HG03139 (cell line): Measurements from ENCODE around the gene SLC29A2.

Experiments used
- ATAC-seq: cut with Tn5 transposase; IDR thresholded peaks from one replicate; pipeline ENCODE4 v1.9.1; 2021; ENCODE audit not compliant: unreplicated experiment

Gene SLC29A2, protein sequence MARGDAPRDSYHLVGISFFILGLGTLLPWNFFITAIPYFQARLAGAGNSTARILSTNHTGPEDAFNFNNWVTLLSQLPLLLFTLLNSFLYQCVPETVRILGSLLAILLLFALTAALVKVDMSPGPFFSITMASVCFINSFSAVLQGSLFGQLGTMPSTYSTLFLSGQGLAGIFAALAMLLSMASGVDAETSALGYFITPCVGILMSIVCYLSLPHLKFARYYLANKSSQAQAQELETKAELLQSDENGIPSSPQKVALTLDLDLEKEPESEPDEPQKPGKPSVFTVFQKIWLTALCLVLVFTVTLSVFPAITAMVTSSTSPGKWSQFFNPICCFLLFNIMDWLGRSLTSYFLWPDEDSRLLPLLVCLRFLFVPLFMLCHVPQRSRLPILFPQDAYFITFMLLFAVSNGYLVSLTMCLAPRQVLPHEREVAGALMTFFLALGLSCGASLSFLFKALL

GRCh38 chr11:66371627-66372415 lies at the start of gene SLC29A2:
TSS of gene SLC29A2 (minus strand) at chr11:66371760. CDS start at chr11:66371591, 169 bp downstream.
- no peak for ATAC-seq

GRCh38 chr11:66420671-66421476 lies 49.3 kb upstream of the SLC29A2 start, which contains the start of gene NPAS4:
TSS of gene NPAS4 (plus strand) at chr11:66421035. CDS start at chr11:66421180, 145 bp downstream.
- no peak for ATAC-seq

- no peak for ATAC-seq
These were observed 48.3 kb upstream of the SLC29A2 start for GRCh38 chr11:66419825-66420224.

DNA sequence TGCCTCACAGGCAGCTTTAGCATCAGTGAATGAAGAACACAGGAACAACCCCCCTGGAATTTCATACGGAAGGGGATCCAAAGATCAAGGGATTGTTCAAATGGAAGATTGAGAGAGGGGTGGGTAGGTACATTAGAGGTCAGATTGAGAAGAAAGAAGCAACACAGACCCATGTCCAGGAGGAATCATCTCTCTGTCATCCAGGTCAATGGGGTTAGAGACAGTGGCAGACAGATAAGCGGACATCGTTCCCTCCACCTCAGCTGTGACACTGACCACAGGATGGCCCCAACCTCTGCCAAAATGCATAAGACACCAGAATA lies 47.4 kb upstream of the SLC29A2 start:
- no peak for ATAC-seq

GRCh38 chr11:66418168-66418985 lies 46.8 kb upstream of the SLC29A2 start:
- no peak for ATAC-seq

DNA sequence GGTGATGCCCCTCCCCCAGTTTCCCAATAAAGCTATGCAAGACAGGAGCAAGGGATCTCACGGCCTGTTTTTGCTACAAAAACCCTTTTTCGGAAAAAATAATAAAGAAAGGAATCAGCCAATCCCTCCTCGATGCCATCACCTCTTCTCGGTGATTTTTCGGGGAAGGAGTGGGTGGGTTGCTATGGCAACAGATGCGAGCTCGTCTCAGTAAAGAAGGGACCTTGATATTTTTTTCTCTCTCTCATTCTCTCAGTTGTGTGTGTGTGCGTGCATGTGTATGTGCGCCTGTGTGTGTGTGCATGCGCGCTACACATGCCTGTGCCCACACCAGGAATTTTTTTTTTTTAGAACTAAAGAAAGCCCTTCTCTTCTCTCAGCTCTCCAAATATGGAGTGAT lies 45.4 kb upstream of the SLC29A2 start:
- ATAC-seq = no peak

DNA sequence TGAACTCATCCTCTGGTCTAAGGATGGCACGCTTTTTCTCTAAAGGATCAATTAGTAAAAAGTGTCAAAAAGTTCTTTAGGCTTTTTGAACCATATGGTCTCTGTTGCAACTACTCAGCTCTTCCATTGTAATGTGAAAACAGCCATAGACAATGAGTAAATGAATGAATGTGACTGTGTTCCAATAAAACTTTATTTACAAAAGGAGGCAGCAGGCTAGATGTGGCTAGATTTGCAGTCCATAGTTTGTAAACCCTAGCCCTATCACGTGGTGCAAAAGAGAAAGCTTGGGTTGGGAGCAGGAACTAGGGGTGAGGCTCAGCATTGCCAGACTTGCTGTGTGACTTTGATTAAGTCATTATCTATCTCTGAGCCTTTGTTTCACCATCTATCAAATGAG lies 43.9 kb upstream of the SLC29A2 start:
- no peak for ATAC-seq

DNA sequence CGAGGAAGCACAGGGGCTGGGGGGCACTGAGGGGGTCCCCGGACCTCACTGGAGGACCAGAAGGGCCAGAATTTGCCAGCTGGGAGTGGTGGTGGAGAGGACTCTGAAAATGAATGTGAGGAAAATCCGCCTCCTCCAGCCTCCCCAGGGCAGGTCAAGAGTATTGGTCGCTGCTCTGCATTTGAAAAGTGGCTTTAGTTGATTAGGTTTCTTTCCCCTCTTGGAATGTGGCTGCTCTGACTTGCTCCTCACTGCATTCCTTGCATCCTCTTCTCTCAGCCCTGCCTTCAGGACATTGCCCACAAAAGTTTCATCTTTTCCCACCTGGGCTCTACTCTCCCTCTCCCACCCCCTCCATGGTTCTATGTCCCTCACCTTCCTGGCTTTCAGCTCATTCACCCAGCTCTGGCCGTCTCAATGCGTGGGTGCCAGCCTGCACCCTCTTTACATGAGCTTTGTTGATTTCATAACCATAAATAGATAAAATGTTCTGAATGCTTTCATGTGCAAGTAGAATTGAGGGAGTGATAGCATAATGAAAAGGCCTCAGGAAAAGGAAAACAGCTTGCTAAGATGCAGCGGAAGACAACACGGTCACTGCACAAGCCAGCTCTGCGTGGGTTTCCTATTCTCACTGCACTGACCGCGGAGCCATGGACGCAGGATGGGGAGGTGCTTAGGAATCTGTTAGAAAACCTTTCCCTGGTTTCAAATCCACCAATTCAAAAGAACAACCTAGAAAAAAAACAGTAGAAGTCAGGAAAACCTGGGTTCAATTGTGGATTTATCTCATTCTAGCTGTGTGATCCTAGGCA lies 42.8 kb upstream of the SLC29A2 start:
- ATAC-seq = no peak

- ATAC-seq = no peak
These were observed 41.6 kb upstream of the SLC29A2 start for GRCh38 chr11:66413167-66413566.

DNA sequence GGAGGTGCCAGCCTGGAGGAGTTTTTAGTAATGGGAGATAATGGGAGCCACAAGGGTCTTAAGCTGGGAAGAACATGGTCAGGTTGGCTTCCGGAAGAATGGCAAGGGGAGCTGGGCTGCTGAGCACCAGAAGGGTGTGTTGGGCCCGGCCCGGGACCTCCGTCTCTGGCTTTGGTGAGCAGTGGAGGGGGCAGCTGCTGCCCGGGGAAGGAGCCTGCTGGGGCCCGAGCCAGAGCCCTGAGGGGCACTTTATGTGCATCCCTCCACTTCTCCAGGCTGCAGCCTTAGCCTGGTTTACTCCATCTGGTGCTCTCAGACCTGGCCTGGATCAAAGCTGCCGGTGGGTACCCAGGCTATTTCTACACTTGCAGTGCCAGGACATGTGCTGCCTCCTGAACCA lies 40.5 kb upstream of the SLC29A2 start:
- ATAC-seq = no peak

GRCh38 chr11:66411323-66411722 lies 39.8 kb upstream of the SLC29A2 start:
- no peak for ATAC-seq

DNA sequence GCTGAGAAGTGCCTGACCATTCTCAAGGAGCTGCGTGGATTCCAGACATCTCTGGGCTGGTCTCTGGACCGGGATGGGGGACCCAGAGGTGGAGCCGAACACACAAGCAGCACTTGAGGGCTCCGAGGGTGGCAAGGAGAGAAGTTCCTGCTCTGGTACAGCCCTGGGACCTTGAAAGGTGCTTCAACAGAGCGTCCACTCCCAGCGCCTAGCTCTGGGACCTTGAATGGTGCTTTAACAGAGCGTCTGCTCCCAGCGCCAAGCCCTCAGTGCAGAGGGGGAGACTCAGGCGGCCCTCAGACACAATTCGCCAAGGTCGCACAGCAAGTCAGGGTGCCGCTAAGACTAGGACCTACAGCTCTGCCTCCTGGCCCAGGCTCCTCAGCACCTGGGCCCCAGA lies 38.6 kb upstream of the SLC29A2 start:
- no peak for ATAC-seq

DNA sequence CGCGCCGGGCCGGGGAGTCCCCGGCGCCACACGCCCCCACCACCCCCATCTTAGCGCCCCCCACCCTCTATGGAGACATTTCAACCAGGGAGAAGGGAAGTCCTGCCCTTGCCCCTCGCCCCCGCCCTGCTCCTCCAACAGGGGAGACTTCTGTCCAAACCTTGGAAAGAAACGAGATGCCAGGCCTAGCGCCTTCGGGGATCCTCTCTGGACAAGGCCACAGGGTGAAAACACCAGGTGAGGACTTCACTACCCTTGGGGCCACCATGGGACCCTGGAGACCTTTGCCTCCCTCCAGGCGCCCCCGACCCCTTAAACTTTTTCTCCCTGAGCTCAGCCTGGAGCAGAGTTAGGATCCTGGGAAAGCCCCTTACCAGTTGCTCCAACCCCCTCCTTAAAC lies 37.7 kb upstream of the SLC29A2 start:
- ATAC-seq = no peak

DNA sequence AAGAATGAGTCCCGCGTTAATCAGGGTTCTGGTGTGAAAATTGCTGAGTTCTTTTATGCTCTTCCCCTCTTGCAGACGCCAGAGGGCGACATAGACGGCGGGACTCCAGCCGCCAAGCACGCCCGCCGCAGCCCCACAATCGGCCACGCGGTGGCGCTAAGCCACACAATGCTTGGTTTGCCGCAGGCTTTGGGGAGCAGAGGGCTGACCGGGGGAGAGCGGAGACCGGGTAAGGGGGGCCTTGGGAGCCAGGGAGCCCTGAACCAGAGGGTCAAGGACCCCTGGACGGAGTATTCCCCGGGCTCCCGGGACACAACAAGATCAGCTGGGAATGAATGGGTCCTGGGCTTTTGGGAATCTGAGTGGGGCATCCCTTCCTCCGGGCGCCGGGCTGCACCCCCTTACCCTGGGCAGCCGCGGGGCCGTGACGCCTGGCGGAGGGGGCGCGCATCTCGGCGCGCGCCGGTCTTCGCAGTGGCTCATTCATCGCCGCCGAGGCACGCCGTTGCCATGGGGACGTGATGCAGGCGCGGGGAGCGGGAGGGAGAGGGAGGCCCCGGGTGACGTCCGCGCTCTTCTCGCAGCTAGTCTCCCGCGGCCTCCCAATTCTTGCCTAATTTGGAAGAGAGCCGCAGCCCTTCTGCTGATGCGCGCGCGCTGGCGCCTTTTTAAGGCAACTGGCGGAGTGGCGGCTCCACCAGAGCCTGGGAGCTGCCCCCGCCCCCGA lies 37.1 kb upstream of the SLC29A2 start:
- no peak for ATAC-seq

DNA sequence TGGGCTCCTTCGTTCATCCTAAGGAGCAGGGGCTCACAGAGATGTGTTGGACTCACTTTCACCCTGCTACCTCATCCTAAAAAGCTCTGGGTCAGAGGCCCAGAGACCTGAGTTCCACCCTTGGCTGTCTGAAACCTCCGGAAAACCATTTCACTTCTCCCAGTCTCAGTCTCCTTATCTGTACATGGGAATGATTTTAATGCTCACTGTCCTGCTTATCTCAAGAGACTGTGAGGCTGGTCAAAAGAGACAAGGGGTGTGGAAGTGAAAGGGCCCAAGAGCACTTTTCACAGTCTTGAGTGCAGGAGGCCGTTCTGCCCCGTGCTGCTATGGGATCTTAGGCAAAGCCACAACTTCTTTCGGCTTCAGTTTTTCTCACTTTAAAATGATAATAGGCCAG lies 36.1 kb upstream of the SLC29A2 start:
- ATAC-seq = no peak

GRCh38 chr11:66393954-66394353 lies 22.4 kb upstream of the SLC29A2 start:
- ATAC-seq = no peak

GRCh38 chr11:66391322-66391721 lies 19.8 kb upstream of the SLC29A2 start:
- no peak for ATAC-seq

DNA sequence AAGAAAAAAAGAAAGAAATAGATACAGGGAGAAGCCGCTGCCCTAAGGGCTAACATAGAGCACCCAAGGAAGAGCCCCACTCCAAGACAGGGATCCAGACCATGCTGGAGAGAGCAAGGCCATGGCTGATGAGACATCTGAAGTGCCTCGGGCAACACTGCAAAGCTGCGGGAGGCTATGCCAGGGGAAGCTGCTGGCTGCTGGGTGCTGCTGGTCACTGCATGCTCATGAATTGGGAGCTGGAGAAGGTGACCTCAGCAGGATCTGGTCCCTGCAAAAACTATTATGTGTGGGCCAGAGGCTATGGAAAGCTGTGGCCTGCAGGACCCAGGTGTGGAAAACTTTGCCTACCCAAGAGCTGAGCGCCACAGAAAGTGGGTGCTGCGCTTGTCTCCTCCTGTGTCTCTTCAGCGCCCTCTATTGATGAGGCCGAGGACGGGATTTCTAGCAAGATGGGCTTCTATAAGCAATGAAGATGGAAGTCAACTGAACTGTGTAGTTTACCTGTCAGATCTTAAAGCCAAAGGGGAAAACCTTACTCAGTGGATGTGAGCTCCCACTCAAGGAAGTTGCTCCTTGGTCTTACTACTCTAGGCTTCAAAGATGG lies 17.3 kb upstream of the SLC29A2 start:
- no peak for ATAC-seq
